ENCODE results near the gene ZNF804B.
"Not testable (repeated sequence)": the region's sequence is repeated elsewhere in the genome, so short reads cannot be mapped to it uniquely, and the experiment has no call there.

Gene ZNF804B

GRCh38 chr7:89104748-89105685 lies 345.5 kb downstream of the ZNF804B start:
- DNase-seq = no peak

DNA sequence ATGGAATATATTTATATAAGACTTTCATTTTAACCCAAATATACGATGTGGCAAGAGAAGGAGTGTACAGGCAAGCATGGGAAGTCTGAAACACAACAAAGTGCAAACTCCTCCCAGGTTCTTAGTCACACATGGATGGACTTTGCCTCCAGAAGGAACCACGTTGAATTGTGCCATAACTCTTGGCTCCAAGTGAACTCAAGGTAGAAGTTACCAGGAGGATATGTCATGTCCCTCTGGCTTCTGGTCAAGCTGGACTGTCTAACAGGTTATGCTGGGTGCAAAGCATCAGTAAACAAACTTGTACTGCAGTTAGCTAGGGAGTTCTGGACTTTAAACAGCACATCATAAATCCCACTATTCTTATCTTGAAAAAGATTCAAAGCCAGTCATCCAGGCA lies 364.4 kb downstream of the ZNF804B start:
- DNase-seq = no peak

GRCh38 chr7:89129600-89130375 lies 370.3 kb downstream of the ZNF804B start:
- DNase-seq = no peak

DNA sequence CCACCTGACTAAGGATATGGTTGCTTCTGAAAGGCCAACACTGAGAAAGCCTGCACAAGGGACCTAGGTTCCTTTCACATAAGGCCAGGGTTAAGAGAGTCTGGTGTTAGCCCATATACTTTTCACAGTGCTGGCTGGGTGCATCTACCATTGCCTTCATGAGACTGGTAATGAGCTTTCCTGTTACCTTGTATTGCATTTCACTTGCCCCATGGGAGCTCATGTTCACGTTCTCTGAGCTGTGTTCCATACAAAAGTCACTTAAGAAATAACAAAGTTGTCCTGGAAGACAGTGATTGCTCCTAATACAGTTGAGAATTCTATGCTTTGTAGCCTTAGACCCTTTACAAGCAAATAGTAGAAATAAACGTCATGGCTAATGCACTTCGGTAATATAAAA lies 373.9 kb downstream of the ZNF804B start:
- no peak for DNase-seq

DNA sequence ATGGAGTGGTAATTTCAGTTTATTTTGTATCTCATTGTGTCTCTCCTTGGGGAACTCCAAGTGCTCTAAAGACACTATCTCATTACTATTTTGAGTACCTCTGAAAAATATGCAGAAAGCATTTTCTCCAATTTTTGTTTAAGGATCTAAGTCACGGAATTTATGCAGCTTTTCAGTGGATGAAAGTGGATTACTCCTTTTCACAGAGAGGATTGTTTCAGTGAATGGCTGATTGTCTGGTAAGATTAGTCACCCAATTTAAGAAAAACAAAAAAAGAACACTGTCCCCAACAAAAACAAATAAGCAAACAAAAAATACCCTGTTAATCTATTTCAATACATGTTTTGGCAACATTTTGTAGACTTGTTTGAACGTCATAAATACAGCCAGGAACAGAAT lies 374.3 kb downstream of the ZNF804B start:
- DNase-seq = no peak

- no peak for DNase-seq
Measured at GRCh38 chr7:89145801-89146200, 386.3 kb downstream of the ZNF804B start.

DNA sequence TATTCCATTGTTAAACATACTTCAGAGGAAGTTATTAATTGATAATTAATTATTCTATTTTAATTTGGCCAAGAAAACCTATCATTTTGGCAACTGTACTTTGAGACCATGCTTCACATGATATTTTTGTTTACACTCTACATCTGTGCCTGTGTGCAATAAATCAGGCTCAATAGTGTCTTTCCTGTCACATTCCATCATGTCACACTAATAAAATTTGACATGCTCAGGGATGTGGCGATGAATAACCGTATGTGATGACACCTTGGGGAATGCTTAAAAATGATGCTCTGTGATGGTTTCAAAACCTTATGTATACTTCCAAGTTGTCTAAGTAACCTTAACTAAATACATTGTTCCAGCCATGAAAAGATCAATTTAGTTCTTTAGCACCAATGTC lies 400.6 kb downstream of the ZNF804B start:
- DNase-seq = no peak

- no peak for DNase-seq
Measured at GRCh38 chr7:89165421-89165820, 405.9 kb downstream of the ZNF804B start.

DNA sequence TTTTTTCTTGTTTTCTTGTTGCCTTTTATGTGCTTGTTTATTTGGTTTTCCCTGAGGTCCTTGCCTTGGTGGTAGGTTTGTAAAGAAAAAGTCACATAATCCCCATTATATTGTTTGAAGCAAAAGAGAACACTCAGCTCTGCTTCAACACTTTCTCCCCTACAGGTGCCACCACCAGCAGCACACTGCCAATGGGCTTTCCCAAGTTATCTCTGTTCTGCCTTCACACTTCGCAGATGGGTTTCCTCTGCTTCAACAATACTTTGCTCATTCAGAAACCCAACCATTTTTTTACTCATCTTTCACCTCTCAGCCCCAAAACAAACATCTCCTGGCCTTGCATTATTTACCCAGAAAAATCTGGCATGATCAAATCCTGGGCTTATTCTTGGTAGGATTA lies 411.1 kb downstream of the ZNF804B start:
- DNase-seq = no peak

- DNase-seq = no peak
Measured at GRCh38 chr7:89182116-89182515, 422.6 kb downstream of the ZNF804B start.

GRCh38 chr7:89183712-89184111 lies 424.2 kb downstream of the ZNF804B start:
- no peak for DNase-seq

GRCh38 chr7:89200758-89201157 lies 441.3 kb downstream of the ZNF804B start:
- no peak for DNase-seq

GRCh38 chr7:89223900-89224395 lies 464.4 kb downstream of the ZNF804B start:
- DNase-seq = no peak

DNA sequence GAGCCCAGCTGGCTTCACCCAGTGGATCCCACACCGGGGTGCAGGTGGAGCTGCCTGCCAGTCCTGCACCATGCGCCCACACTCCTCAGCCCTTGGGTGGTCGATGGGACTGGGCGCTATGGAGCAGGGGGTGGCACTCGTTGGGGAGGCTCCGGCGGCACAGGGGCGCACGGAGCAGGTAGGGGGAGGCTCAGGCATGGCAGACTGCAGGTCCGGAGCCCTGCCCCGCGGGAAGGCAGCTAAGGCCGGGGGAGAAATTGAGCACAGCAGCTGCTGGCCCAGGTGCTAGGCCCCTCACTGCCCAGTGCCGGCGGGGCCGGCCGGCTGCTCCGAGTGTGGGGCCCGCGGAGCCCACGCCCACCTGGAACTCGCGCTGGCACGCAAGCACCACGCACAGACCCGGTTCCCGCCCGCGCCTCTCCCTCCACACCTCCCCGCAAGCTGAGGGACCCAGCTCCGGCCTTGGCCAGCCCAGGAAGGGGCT lies 469.2 kb downstream of the ZNF804B start:
- not testable (repeated sequence) for DNase-seq

GRCh38 chr7:89238156-89238555 lies 478.7 kb downstream of the ZNF804B start:
- DNase-seq = no peak

DNA sequence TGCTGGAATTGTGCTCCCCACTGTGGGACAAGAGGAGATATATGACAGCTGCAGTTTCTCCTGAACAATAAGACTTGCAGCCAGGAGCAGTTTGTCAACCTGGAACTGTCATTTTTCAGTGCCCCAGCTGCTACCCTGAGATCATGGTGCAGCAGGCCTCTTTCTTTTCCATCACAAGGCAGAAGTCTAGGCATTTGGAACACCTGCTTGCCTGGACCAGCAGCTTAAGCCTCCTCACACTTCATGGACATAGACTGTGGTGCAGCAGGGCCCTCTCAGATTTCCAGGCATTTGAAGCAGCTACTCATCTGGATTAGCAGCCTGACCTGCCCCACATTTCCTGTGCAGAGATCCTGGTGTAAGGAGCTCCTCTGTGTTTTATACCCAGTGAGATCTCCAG lies 486.7 kb downstream of the ZNF804B start:
- no peak for DNase-seq

DNA sequence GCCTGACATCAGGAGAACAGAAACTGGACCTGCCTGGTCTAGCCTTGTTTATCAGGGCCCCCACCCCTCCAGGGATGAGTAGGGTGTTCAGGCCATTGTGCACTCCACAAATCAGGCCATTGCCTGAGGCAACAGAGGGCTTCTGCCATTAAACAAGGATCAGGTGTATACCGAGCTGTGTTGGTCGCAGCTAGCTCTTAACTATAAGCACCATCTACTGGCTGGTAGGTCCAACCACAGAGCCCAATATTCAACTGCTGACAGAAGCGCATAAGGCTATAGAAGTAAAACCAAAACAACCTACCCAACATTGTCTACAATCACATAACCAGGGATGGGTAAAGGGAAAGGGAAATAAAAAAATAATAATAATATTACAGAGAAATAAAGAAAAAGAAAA lies 487.7 kb downstream of the ZNF804B start:
- DNase-seq = no peak

DNA sequence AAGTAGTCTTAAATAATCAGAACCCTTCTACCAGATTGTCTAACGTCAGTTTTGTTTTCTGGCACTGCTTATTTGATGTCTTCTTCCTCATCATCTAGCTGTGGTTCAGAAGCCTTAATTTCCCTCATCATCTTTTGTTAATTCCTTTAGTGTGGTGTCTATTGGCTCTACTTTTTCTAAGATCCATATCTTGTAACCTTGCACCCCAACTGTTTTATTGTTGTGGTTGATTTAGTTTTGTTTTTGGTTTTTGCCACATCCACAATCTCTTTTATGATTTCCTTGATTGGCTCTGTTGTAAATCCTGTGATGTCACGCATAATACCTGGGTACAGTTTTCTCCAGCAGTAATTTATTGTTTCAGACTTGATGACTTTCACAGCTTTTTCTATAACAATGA lies 499.6 kb downstream of the ZNF804B start:
- DNase-seq = no peak

DNA sequence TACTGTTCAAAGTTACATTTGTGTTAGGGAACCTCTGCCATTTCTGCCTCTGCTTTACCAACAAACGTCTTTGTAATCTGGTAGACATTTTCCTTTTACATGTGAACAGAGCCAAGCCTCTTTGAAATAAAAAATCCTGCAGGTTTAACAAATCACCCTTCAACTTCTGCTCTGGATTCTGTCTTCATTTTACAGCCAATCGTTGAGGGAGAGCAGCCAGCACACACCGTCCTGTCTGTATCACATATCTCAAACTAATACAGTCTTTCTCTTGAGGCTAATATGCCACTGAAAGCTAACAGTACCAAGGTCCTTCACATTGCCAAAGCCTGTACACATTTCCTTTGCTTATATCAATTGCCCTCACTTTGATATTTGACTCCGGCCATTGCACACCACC lies 504.6 kb downstream of the ZNF804B start:
- DNase-seq = no peak

GRCh38 chr7:89265631-89266030 lies 506.1 kb downstream of the ZNF804B start:
- DNase-seq = no peak

- no peak for DNase-seq
Measured at GRCh38 chr7:89283302-89283701, 523.8 kb downstream of the ZNF804B start.

GRCh38 chr7:89308535-89308934 lies 549.0 kb downstream of the ZNF804B start:
- DNase-seq = no peak

DNA sequence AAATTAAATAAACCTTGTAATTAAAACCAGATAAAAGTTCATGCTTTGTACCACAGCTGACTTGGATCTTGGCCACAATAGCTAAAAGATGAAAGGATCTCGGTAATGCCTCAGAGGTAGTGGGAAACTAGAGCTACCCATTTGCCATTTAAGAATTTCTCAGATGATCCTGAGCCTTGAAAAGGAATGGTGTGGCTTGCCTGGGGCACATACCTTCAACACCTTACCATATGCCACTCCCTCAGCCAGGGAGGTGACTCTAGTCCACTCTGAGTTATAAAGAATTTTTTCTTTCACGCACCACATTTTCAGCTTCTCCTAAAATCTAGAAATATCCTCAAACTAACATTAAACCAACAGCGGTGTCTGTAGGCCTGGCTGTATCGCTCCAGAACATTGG lies 552.4 kb downstream of the ZNF804B start:
- DNase-seq = no peak

DNA sequence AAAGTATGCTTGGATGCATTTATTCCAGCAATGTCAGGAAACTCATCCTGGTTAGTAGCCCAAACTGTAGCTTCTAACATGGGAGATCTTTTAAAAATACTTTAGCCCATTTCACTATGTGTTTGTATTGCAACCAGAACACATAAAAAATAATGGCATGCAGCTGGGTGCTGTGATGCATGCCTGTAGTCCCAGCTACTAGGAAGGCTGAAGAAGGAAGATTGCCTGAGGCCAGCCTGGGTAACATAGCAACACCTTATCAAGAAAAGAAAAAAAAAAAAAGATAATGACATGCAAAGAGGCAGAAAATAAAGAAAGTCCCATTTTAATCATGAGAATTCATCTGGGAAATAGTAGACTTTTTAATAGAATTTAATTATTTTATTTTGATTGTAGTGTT lies 553.1 kb downstream of the ZNF804B start:
- no peak for DNase-seq

Measured in hematopoietic multipotent progenitor cell treated with erythropoietin and hydrocortisone succinate and interleukin-3 and kit ligand, for 6 days (in vitro differentiated cells).